Activated T-helper 17 cell treated with anti-CD3 and anti-CD28 coated beads, Interleukin-2, amount 50 U/mL, for 72 hours (primary cell): ENCODE measurements around the gene SURF6. TPM values are rescaled to one million over a fixed set of nuclear protein-coding genes. Genes with fewer than 3 reads are reported as not detected.
"Not testable (repeated sequence)": the region's sequence is repeated elsewhere in the genome, so short reads cannot be mapped to it uniquely, and the experiment has no call there.

ENCODE experiments used
- ATAC-seq: fragments of 150-1000 bp; cut with Tn5 transposase; replicated peaks from 2 replicates; pipeline ENCODE4 v1.10.0; 2021; ENCODE audit warnings: mild to moderate bottlenecking, moderate library complexity
- H3K27ac Mint-ChIP-seq: one replicate; pipeline ENCODE4 v1.8.0; 2022; ENCODE audit warnings: mixed read lengths
- H3K27me3 Mint-ChIP-seq: one replicate; pipeline ENCODE4 v1.8.0; 2022; ENCODE audit warnings: mixed read lengths
- H3K36me3 Mint-ChIP-seq: one replicate; pipeline ENCODE4 v1.8.0; 2022; ENCODE audit warnings: low read depth, mild to moderate bottlenecking, mixed read lengths
- H3K4me1 Mint-ChIP-seq: one replicate; pipeline ENCODE4 v1.8.0; 2022; ENCODE audit warnings: mixed read lengths
- H3K4me3 Mint-ChIP-seq: one replicate; pipeline ENCODE4 v1.8.0; 2022; ENCODE audit warnings: mild to moderate bottlenecking, mixed read lengths
- H3K9me3 Mint-ChIP-seq: one replicate; pipeline ENCODE4 v1.8.0; 2022; ENCODE audit warnings: mixed read lengths
- total RNA-seq, 2 donors: library from RNA; stranded (reverse); gene quantifications; one replicate each; pipeline ENCODE4 v1.2.3, GENCODE V29; 2022

The SURF6 gene
- total RNA-seq, result 10 to 100 TPM; 17.4 to 26.3 TPM

GRCh38 chr9:133335924-133336811 lies at the start of gene SURF6:
SURF6 (minus strand) TSS chr9:133336188; CDS start chr9:133336132, 56 bp downstream.
- Mint-ChIP-seq H3K27ac (peak within 1 kb of the TSS; percentile 89), H3K36me3 (peaks cover 84% of the 10 kb centered on the region), H3K4me1 (no peaks in the 10 kb centered on the region), H3K4me3 (peak within 1 kb of the TSS; percentile 93), H3K27me3 (no peaks in the 10 kb centered on the region), H3K9me3 (no peaks in the 10 kb centered on the region)
- peak; percentile 96 for ATAC-seq

- H3K27me3 Mint-ChIP-seq, result peaks cover 3% of the 10 kb centered on the region
- H3K4me1 Mint-ChIP-seq, result no peaks in the 10 kb centered on the region
- no peak overlapping the region for H3K4me3 Mint-ChIP-seq
- H3K27ac Mint-ChIP-seq, result no peak overlapping the region
- ATAC-seq, result no peak
- H3K9me3 Mint-ChIP-seq, result no peaks in the 10 kb centered on the region
- H3K36me3 Mint-ChIP-seq, result no peaks in the 10 kb centered on the region
Observed at GRCh38 chr9:133385452-133385851, 49.5 kb upstream of the SURF6 start.

GRCh38 chr9:133384736-133385321 lies 48.8 kb upstream of the SURF6 start:
- Mint-ChIP-seq H3K27me3 (peaks cover 2% of the 10 kb centered on the region), H3K27ac (no peak overlapping the region), H3K4me3 (no peak overlapping the region), H3K9me3 (no peaks in the 10 kb centered on the region), H3K4me1 (no peaks in the 10 kb centered on the region), H3K36me3 (no peaks in the 10 kb centered on the region)
- no peak for ATAC-seq

- Mint-ChIP-seq H3K27ac (no peak overlapping the region), H3K36me3 (no peaks in the 10 kb centered on the region), H3K4me1 (no peaks in the 10 kb centered on the region), H3K27me3 (no peaks in the 10 kb centered on the region), H3K4me3 (no peak overlapping the region), H3K9me3 (no peaks in the 10 kb centered on the region)
- no peak for ATAC-seq
Observed at GRCh38 chr9:133383438-133383837, 47.5 kb upstream of the SURF6 start.

- H3K27me3 Mint-ChIP-seq, result no peaks in the 10 kb centered on the region
- H3K4me3 Mint-ChIP-seq, result no peak overlapping the region
- no peaks in the 10 kb centered on the region for H3K4me1 Mint-ChIP-seq
- no peak overlapping the region for H3K27ac Mint-ChIP-seq
- H3K9me3 Mint-ChIP-seq, result no peaks in the 10 kb centered on the region
- no peaks in the 10 kb centered on the region for H3K36me3 Mint-ChIP-seq
- ATAC-seq, result no peak
Observed at GRCh38 chr9:133382507-133383141, 46.6 kb upstream of the SURF6 start.

- H3K4me3 Mint-ChIP-seq, result no peak overlapping the region
- no peak for ATAC-seq
- no peak overlapping the region for H3K27ac Mint-ChIP-seq
- no peaks in the 10 kb centered on the region for H3K27me3 Mint-ChIP-seq
- no peaks in the 10 kb centered on the region for H3K4me1 Mint-ChIP-seq
- no peaks in the 10 kb centered on the region for H3K36me3 Mint-ChIP-seq
- no peaks in the 10 kb centered on the region for H3K9me3 Mint-ChIP-seq
Observed at GRCh38 chr9:133380734-133381133, 44.7 kb upstream of the SURF6 start.

- Mint-ChIP-seq H3K27ac (no peak overlapping the region), H3K36me3 (peaks cover 10% of the 10 kb centered on the region), H3K9me3 (no peaks in the 10 kb centered on the region), H3K4me3 (no peak overlapping the region), H3K27me3 (no peaks in the 10 kb centered on the region), H3K4me1 (no peaks in the 10 kb centered on the region)
- ATAC-seq, result no peak
Observed at GRCh38 chr9:133379153-133380086, 43.4 kb upstream of the SURF6 start.

GRCh38 chr9:133378408-133378962 lies 42.5 kb upstream of the SURF6 start:
- Mint-ChIP-seq H3K27me3 (no peaks in the 10 kb centered on the region), H3K4me3 (no peak overlapping the region), H3K9me3 (no peaks in the 10 kb centered on the region), H3K4me1 (no peaks in the 10 kb centered on the region), H3K36me3 (peaks cover 19% of the 10 kb centered on the region), H3K27ac (no peak overlapping the region)
- no peak for ATAC-seq

- Mint-ChIP-seq H3K4me1 (peaks cover 2% of the 10 kb centered on the region), H3K27me3 (no peaks in the 10 kb centered on the region), H3K36me3 (peaks cover 26% of the 10 kb centered on the region), H3K27ac (no peak overlapping the region), H3K9me3 (no peaks in the 10 kb centered on the region), H3K4me3 (no peak overlapping the region)
- ATAC-seq, result no peak
Observed at GRCh38 chr9:133377721-133378216, 41.8 kb upstream of the SURF6 start.

- ATAC-seq, H3K9me3 Mint-ChIP-seq, H3K27ac Mint-ChIP-seq, H3K4me1 Mint-ChIP-seq, H3K27me3 Mint-ChIP-seq: not testable (repeated sequence)
- Mint-ChIP-seq H3K36me3 (peaks cover 31% of the 10 kb centered on the region), H3K4me3 (peak overlapping the region; percentile 31)
Observed at GRCh38 chr9:133377280-133377679, 41.3 kb upstream of the SURF6 start.

- no peaks in the 10 kb centered on the region for H3K9me3 Mint-ChIP-seq
- peaks cover 43% of the 10 kb centered on the region for H3K36me3 Mint-ChIP-seq
Observed at GRCh38 chr9:133375724-133376654, 40.0 kb upstream of the SURF6 start, which contains the start of the genes STKLD1 and SURF4. STKLD1 (plus strand) TSS chr9:133376366; CDS start chr9:133376474, 108 bp downstream. SURF4 (minus strand) TSS chr9:133376060; CDS start chr9:133375969, 91 bp downstream.

GRCh38 chr9:133375116-133375723 lies 39.2 kb upstream of the SURF6 start:
- Mint-ChIP-seq H3K27me3 (no peaks in the 10 kb centered on the region), H3K4me1 (peaks cover 20% of the 10 kb centered on the region), H3K4me3 (peak overlapping the region; percentile 94), H3K27ac (peak overlapping the region; percentile 92), H3K9me3 (no peaks in the 10 kb centered on the region), H3K36me3 (peaks cover 51% of the 10 kb centered on the region)
- ATAC-seq, result no peak

More at GRCh38 chr9:133375724-133376654, 40.0 kb upstream of the SURF6 start, which contains the start of the genes STKLD1 and SURF4:
- Mint-ChIP-seq H3K27ac (peak within 1 kb of the TSS; percentile 92), H3K4me3 (peak within 1 kb of the TSS; percentile 94), H3K27me3 (no peaks in the 10 kb centered on the region), H3K4me1 (peaks cover 12% of the 10 kb centered on the region)
- ATAC-seq, result peak; percentile 73
